Muscle of back (tissue), 11 donors: ENCODE results near the gene RNGTT. TPM values are rescaled to one million over a fixed set of nuclear protein-coding genes. Genes with fewer than 3 reads are reported as not detected.
"Not testable (repeated sequence)": the region's sequence is repeated elsewhere in the genome, so short reads cannot be mapped to it uniquely, and the experiment has no call there.

Source experiments
- DNase-seq, 3 donors: peaks; one replicate each; pipeline versions ENCODE4 v3.0.0 to v3.0.0-alpha.2; 2013
- polyA plus RNA-seq, 10 donors: library from polyadenylated mRNA; unstranded; fragments of 120-200 nt; gene quantifications; one replicate each; pipeline ENCODE4 v1.2.1, GENCODE V29; 2013; ENCODE audit not compliant: insufficient read length in 10 of 10

Gene RNGTT
- polyA plus RNA-seq, 10 donors: 8.8 to 13.6 (median 10.6) TPM

DNA sequence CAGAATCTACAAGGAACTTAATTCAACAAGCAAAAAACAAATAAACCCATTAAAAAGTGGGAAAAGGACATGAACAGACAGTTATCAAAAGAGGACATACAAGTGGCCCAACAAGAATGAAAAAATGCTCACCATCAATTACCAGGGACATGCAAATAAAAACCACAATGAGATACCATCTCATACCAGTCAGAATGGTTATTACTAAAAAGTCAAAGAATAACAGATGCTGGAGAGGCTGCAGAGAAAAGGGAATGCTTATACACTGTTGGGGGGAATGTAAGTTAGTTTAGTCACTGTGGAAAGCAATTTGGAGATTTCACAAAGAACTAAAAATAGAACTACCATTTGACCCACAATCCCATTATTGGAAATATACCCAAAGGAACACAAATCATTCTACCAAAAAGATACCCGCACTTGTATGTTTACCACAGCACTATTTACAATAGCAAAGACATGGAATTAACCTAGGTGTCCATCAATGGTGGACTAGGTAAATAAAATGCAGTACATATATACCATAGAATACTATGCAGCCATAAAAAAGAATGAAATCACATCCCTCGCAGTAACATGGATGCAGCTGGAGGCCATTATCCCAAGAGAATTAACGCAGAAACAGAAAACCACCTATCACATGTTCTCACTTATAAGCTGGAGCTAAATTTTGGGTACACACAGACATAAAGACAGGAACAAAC lies 48.4 kb downstream of the RNGTT start:
- DNase-seq: no peak

DNA sequence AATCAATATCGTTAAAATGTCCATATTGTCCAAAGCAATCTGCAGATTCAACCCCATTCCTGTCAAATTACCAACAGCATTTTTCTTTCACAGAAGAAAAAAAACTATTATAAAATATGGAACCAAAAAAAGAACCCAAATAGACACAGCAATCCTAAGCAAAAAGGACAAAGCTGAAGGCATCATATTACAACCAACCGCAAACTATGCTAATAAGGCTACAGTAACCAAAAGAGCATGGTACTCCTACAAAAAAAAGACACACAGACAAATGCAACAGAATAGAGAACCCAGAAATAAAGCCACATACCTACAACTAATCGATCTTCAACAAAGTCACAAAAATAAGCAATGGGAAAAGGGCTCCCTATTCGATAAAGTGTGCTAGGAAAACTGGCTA lies 49.2 kb downstream of the RNGTT start:
- DNase-seq: no peak

DNA sequence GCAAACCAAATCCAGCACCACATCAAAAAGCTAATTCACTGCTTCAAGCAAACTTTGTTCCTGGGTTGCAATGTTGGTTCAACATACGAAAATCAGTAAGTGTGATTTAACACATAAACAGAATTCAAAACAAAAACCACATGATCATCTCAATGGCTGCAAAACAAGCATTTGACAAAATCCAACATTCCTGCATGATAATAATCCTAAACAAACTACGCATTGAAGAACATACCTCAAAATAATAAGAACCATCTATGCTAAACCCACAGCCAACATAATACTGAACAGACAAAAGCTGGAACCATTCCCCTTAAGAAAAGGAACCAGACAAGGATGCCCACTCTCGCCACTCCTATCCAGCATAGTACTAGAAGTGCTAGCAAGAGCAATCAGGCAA lies 49.9 kb downstream of the RNGTT start:
- DNase-seq: no peak

DNA sequence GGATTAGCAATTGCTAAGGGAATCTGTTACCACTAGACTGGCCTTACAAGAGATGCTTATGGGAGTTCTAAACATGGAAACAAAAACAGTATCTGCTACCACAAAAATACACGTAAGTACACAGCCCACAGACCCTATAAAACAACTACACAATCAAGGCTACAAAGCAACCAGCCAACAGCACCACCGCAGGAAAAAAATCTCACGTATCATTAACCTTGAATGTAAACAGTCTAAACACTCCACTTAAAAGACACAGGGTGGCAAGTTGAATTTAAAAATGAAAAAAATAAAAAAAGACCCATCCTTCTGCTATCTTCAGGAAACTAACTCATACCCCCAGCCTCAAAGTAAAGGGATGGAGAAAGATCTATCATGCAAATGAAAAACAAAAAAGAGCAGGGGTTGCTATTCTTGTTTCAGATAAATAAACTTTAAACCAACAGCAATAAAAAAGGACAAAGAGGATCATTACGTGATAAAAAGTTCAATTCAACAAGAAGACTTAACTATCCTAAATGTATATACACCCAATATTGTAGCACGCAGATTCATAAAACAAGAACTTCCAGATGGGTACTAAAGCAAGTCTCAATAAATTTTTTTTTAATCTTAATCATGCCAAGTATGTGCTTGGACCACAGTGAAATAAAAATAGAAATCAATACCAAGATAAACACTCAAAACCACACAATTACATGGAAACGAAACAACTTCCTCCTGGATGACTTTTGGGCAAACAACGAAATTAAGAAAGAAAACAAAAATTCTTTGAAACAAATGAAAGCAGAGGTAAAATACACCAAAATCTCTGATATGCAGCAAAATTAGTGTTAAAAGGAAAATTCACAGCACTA lies 52.3 kb downstream of the RNGTT start:
- DNase-seq: no peak

DNA sequence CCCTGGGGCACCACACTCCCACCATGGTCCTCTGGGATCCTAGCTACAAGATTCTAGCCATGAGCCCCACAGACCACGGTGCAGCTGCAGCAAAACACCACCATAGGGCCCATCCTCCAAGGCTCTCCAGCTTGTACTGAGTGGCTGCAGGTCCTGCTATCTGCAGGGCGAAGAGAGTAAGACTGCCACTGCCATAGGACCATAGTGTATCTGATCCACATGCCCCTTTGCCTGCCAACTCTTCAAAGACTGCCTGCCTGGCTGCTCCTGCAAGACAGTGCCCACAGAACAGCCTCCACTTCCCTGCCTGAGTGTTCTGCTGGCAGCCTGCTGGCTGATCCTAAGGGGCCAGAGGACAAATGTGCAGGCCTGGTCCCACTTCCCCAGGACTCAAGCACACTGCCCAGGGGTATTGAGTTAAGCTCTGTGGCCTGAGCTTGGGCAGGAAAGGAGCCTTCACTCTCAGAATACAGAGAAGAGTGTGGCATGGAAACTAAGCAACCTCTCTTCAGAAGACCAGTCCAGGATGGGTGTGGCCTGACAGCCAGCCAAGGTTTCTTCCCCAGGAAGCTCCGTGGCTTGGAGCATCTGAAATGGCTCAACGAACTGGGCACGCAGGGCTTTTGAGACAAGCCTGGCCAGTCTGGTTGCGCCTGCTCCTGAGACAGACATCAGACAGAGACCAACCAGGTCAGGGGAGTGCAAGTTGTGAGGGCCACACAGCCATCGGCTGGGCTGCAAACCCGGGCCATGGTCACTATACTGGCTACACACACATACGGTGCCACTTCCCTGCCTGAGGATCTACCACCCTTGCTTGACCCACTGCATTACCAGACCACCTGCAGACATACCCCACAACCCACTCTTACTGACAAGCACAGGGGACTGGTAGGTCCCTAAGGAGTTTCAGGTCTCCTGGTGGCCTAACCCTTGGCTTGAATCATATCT lies 54.5 kb downstream of the RNGTT start:
- peak in 1 of 3 donors; percentile 13 for DNase-seq

DNA sequence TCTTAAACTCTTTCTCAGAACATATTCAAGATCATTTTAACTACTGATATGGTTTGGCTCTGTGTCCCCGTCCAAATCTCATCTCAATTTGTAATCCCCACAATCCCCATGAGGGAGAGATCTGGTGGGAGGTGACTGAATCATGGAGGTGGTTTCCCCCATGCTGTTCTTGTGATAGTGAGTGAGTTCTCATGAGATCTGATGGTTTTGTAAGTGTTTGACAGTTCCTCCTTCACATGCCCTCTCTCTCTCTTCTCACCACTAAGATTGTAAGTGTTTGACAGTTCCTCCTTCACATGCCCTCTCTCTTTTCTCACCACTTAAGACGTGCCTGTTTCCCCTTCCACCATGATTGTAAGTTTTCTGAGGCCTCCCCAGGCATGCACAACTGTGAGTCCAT lies 56.3 kb downstream of the RNGTT start:
- DNase-seq: not testable (repeated sequence)

DNA sequence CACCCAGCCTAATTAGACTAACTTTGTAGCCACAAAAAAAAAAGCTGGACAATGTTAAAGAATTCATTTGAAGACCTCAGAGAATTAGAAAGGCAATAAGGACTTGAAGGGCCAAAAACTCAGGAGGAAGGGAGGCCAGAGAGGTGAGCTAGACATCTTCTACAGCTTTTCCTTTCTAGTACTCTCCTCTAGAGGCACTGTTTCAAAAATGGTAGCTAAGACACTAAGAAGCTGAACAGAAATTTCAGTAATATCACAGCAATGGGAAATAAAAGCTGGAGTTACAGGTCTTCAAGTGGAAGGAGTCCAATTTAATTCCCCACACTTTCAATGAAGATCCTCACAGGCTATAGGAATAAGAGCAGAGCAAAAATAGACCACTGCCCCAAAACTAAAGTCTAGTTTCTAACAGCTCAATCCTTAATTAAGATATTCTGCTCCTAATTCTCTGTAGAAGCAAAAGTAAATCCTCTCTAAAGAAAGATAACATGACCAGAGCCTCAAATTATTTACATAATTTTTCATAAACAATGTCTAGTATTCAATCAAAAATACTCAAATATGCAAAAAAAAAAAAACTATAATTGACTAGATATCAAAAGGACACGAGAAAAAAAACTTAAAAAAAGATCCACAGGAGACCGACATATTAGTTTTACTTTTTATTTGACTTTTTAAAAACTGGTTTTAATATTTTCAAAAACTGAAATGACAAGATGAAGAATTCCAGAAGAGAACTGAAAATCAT lies 63.7 kb downstream of the RNGTT start:
- DNase-seq: no peak

DNA sequence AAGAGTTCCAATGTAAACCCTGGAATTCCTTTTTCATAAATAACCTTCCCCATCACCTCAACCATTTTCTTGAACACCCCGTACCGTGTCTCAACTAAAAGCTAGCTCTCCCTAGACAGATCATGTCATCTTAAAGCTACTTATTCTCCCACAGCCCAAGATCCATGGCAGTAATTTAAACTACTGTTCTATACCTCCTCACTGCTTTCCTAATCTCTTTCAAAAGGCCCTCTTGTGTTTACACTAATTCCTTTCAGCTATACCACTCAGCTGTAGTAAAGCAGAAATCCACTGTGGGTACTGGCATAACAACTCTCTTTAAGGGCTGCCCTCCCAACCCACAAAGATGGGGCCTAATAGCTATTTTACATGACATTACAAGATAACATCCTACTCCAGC lies 67.5 kb downstream of the RNGTT start:
- DNase-seq: no peak

DNA sequence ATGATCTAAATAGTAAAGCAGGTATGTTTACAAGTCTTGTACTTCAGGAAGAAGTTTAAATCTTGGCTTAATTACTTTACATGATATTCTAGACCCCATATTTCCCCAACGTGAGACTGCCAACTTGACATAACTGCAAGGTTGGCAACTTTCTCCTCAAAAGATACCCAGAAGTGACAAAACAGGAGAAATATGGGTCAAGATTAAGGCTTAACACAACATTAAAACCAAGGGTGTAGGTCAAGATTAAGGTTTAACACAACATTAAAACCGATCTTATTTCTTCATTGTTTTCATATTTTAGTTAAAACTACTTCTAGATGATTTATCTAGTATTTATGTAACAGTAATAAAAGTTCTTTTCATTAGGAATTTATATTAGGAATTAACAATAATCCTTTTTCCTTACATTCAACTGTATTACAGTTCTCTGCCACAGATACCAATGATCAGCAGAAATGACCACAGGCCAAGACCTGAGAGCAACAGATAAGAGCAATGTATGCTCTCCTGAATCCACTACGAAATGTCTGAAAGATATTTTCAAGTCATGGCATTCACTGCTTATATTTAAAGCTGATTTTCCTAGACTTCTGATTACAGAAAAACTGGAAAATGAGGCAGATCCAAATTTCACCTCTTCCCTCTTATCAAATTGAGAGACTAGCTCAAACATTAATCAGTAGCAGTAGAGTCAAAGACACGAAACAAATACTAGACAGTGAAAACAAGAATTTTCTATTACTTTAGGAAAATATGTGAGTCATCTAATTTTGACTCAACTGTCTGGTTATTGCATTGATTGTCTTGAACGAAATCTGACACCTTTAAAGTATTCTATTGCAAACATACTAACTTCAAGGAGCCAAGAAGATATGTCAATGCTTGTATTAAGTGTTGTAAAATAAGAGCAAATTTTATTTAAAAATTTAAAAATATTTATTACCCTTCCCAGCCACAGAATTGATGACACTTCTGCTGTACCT lies 72.3 kb downstream of the RNGTT start:
- no peak for DNase-seq

DNA sequence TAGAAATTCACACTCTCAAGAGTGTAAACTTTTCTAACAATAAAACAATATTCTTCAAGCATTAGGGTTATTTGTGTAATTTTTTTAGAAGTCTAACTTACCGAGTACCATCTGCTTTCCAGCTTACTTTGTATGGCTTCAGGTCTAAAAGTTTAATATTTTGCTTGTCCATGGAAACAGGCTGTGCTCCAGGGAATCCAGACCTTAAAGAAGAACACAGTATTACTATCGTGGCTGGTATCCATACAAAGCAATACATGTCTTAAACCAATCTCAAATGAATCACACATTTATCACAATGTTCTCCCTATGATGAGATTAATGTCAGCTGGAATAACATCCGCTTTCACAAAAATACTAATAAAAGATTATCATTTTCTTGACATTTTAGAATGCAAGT lies 73.0 kb downstream of the RNGTT start:
- peak; percentile 9 to 76 (median 63) for DNase-seq

DNA sequence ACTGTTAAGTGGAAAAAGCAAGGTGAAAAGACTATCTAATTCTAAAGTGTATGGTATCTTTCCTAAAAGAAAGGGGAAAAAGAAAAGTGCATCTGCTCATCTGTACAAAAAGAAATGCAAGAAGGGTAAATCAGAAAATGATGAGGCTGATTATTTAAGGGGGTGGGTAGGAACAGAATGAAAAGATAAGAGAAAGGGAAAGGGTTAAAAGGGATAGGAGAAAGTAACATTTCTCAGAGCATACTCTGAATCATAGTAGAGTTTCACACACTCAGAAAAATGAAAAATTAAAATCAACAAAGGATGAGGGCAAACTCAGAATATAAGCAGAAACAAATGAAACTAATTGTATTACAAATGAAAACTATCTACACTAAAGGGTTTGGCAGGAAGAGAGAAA lies 79.1 kb downstream of the RNGTT start:
- no peak for DNase-seq

DNA sequence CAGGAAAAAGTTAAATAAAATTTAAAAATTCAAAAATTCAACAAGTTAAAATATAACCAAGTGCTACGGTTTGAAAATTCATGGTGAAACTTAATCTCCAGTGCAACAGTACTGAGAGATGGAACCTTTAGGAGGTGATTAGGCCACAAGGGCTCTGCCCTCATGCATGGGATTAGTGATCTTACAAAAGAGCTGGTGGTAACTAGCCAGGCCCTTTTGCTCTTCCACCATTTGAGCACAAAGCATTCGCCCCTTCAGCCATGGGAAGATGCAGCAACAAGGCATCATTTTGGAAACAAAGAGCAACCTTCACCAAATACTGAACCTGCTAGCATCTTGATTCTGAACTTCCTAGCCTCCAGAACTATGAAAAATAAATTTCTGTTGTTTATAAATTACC lies 80.9 kb downstream of the RNGTT start:
- DNase-seq: no peak

DNA sequence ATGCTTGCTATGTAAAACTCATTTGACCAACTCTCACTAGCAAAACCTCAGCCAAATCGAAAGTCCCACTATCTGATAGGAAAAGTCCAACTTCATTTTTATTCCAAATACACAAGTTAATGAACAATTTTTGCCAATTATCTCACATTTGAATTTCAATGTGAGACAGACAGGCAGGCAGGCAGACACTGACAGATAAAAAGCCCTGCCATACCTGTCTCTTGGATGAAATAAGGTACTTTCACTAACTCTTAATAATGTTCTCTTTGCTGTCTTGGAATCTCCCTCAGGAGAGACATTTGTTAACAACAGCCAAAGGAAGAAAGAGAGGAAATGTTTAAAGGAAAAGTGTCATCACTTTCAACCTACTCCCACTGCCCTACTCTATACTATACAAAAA lies 82.0 kb downstream of the RNGTT start:
- peak in 2 of 3 donors; percentile 7 to 25 for DNase-seq

DNA sequence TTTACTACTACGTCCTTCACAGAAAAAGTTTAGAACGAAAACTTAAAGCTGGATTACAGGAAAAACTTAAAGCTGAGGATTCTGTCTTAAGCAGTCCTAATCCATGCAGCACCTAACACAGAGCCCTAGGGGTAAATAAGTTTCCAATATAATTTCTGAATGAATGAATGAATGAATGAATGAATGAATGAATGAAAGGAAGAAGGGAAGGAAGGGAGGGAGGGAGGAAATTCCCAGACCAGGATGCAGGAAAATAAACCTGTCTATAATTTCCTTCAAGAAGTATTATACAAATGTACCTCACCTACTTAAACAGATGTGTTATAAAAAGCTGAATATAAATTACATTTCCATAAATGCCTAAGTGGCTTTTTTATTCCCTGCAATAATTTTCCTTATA lies 83.4 kb downstream of the RNGTT start:
- no peak for DNase-seq

DNA sequence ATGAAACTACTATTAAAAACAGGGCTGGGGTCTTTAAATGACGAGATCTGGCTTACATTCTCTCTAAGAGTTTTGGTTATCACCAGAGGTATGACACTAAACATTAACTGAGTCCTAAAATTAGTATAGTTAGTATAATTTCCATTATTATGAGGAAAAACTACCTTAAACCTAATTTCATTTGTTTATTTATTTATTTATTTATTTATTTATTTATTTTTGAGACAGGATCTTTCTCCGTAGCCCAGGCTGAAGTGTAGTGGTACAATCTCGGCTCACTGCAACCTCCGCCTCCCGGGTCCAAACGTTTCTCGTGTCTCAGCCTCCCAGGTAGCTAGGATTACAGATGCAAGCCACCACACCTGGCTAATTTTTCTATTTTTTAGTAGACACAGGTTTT lies 85.5 kb downstream of the RNGTT start:
- DNase-seq: no peak

DNA sequence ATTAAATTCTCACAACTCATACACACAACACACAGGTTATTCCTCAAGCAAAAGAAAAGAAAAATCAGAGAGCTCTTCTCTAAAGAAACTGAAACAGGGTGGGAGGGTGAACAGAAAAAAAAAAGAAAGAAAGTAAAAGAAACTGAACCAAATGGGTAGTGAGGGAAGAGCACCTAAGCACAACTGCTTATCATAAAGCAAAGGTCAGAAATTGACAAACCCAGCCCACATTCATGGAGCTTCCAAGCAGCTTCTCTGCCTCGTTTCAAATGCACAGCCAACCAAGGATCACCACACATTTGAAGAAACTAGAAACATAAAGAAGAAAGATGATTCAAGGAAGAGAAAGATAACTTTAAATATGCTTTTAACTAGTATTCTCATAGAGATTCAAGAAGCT lies 90.5 kb downstream of the RNGTT start:
- DNase-seq: no peak

DNA sequence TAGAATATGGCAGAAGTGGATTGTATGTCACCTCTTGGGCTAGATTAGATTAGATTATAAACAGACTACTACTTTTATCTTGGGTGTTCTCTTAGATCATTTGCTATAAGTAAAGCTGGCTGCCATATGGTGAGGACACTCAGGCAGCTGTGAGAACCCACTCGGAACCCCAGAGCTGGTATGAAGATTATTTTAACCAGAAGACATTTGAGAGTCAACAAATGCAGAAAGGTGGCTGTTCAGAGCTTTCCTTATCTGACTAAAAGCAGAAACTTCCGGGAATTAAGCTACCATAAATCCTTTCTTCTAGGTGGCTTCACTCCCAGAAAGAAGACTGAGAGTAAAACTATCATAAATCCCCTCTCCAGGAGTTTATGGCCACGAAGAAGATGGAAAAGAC lies 91.9 kb downstream of the RNGTT start:
- DNase-seq: no peak

DNA sequence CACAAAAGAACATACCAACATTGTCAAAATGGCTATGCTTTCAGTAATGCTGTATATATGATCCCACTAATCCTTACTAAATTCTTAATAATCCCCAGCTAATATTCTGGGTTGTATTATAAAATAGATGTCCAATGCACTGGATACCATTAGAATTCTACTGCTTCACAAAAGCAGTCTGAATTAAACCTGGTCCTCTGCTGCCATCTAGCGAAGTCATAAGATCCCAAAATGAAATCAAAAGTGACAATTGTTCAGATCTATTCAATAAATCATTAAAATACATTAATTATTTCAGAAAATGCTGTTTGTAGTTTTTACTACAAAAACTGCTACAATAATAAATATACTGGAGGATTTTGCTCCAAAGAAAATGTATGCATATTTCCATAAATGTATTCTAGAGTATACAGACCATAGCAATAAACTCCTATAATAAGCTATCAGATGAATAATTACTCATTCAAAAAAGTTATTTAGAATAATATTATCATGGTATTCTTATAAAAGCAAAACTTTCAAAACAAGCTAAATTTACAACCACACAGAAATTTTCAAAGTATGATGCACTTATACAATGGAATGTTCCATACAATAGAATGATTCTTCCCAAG lies 92.6 kb downstream of the RNGTT start:
- peak; percentile 53 to 73 (median 59) for DNase-seq

DNA sequence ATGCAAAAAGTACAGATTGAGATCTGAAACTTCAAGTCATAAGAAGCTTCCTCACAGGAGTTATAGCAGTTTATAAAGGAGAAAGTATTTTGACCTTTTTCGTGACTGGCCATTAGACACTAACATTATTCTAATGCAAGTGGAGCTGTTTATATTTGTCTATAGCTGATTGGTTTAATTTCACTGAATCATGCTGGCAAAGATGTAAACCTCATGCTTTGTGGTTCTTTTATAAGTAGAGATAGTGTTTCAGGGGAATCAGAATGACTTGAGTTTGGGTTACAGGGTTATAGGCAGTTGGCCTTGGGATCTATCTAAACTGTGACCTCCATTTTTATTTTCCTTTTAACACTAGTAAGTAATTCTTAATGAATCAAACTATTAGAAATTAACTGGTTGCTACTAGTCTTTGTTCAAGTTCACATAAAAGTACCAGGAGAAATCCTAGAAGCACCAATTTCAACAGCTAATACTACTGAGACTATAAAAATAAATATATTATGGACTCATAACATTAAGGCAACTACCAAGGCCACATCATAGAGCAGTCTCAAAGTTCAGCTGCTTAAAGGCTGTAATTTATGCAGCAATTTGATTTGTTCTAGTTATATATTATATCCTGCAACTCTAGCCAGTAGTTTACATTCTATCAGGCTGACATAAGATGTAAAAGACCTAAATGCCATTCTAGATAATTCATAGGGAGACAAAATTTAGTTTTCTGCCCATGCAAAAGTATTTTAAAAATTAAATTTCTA lies 94.0 kb downstream of the RNGTT start:
- DNase-seq: no peak
